ENCODE results near the gene UNCX.

GRCh38 chr7:1276626-1277175 lies 44.0 kb downstream of the UNCX start:
- TF ChIP-seq CTCF (IDR thresholded peaks at IDR 0.05) (no peak), POLR2A (IDR thresholded peaks at IDR 0.05) (no peak)

Measured in breast epithelium (tissue), 3 donors.